ENCODE measurements around the gene HNF1A.
"Not testable (repeated sequence)": the region's sequence is repeated elsewhere in the genome, so short reads cannot be mapped to it uniquely, and the experiment has no call there.

Gene HNF1A

DNA sequence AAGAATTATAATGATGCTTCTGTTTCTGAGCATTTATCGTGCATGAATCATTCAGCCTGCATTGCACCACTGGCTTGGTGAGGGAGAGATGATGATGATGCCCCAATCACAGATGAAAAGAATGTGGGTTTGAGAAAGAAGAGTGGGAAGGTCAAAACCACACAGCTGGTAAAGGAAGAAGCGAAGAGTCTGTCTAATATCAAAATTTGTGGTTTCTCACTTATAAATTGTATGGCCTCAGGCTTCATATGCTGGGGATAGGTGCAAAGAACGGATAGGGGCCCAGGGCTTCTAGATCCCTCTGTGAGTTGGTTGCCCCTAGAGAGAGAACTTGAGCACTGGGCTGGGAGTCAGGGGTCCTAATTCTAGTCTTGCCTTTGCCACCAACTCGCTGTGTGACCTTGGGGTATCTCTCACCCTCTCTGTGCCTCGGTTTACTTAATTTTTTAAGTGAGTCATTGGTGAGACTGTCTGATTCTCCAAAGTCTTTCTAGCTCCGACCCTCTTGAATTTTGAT is 58.5 kb downstream of the HNF1A start:
- no peaks in the 10 kb centered on the region for H3K27me3 ChIP-seq (ENCODE audit: insufficient read depth, poor library complexity, severe bottlenecking)
- no peak overlapping the region for H3K4me3 ChIP-seq (replicated peaks; ENCODE audit: insufficient read depth, low read length)
- DNase-seq (ENCODE audit: low read depth in 1 of 2, low spot score in 1 of 2) = no peak
- H3K27ac ChIP-seq (replicated peaks) = no peak overlapping the region
- TF ChIP-seq SPI1 (IDR thresholded peaks at IDR 0.05; ENCODE audit: borderline replicate concordance, low read depth) (no peak), GABPA (IDR thresholded peaks at IDR 0.05; ENCODE audit: low read depth) (no peak), POLR2AphosphoS5 (IDR thresholded peaks at IDR 0.05; ENCODE audit: low read depth) (no peak)
- TF ChIP-seq, protein P1, sequence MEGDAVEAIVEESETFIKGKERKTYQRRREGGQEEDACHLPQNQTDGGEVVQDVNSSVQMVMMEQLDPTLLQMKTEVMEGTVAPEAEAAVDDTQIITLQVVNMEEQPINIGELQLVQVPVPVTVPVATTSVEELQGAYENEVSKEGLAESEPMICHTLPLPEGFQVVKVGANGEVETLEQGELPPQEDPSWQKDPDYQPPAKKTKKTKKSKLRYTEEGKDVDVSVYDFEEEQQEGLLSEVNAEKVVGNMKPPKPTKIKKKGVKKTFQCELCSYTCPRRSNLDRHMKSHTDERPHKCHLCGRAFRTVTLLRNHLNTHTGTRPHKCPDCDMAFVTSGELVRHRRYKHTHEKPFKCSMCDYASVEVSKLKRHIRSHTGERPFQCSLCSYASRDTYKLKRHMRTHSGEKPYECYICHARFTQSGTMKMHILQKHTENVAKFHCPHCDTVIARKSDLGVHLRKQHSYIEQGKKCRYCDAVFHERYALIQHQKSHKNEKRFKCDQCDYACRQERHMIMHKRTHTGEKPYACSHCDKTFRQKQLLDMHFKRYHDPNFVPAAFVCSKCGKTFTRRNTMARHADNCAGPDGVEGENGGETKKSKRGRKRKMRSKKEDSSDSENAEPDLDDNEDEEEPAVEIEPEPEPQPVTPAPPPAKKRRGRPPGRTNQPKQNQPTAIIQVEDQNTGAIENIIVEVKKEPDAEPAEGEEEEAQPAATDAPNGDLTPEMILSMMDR (IDR thresholded peaks at IDR 0.05; ENCODE audit: insufficient read depth, low read length) = no peak
- TF ChIP-seq, protein P2, sequence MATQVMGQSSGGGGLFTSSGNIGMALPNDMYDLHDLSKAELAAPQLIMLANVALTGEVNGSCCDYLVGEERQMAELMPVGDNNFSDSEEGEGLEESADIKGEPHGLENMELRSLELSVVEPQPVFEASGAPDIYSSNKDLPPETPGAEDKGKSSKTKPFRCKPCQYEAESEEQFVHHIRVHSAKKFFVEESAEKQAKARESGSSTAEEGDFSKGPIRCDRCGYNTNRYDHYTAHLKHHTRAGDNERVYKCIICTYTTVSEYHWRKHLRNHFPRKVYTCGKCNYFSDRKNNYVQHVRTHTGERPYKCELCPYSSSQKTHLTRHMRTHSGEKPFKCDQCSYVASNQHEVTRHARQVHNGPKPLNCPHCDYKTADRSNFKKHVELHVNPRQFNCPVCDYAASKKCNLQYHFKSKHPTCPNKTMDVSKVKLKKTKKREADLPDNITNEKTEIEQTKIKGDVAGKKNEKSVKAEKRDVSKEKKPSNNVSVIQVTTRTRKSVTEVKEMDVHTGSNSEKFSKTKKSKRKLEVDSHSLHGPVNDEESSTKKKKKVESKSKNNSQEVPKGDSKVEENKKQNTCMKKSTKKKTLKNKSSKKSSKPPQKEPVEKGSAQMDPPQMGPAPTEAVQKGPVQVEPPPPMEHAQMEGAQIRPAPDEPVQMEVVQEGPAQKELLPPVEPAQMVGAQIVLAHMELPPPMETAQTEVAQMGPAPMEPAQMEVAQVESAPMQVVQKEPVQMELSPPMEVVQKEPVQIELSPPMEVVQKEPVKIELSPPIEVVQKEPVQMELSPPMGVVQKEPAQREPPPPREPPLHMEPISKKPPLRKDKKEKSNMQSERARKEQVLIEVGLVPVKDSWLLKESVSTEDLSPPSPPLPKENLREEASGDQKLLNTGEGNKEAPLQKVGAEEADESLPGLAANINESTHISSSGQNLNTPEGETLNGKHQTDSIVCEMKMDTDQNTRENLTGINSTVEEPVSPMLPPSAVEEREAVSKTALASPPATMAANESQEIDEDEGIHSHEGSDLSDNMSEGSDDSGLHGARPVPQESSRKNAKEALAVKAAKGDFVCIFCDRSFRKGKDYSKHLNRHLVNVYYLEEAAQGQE (IDR thresholded peaks at IDR 0.05; ENCODE audit: insufficient replicate concordance, low read depth) = no peak

DNA sequence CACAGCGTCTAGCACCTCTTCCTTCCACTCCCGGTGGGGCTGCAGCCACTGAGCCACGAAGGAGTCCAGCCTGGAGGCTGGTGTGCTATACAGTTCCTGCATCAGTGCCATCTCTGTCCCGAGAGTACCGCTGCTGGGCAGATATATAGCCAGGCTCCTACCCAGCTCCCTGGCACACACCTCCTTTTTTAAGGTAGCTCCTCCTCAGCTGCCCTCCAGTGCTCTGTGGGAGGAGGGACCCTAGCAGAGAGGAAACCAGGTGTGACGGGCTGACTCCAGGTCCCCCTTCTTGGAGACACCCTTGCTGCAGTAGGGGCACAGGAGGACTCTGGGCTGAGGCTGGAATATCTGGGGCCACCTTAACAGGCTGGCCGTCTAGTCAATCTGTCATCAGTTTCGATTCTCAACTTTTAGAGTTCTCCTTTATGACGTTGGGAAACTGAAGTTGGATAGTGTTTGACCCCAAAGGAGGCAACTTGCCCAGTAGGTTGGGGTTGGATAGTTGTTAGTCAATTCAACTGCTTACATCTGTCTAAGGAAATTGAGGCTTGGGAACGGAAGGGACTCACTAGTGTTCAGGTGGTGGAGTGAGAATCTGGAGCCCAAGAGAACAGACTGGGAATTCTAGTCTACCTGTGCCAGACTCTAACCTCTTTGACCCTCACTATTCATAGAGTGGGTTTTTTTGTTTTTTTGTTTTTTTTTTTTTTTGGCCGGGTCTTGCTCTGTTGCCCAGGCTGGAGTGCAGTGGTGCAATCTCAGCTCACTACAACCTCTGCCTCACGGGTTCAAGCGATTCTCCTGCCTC is 60.7 kb downstream of the HNF1A start, which contains the start of gene OASL:
Gene OASL (minus strand): TSS at position 386 of the 808 bp plus-strand sequence. CDS start 275 bp downstream, at position 111.
- H3K27me3 ChIP-seq (ENCODE audit: insufficient read depth, poor library complexity, severe bottlenecking) = no peaks in the 10 kb centered on the region
- TF ChIP-seq POLR2AphosphoS5 (IDR thresholded peaks at IDR 0.05; ENCODE audit: low read depth) (no peak), GABPA (IDR thresholded peaks at IDR 0.05; ENCODE audit: low read depth) (no peak), SPI1 (IDR thresholded peaks at IDR 0.05; ENCODE audit: borderline replicate concordance, low read depth) (no peak)
- TF ChIP-seq, protein P2 (IDR thresholded peaks at IDR 0.05; ENCODE audit: insufficient replicate concordance, low read depth) = no peak
- TF ChIP-seq, protein P1 (IDR thresholded peaks at IDR 0.05; ENCODE audit: insufficient read depth, low read length) = no peak
- H3K4me3 ChIP-seq (replicated peaks; ENCODE audit: insufficient read depth, low read length) = peak within 1 kb of the TSS; percentile 45
- H3K27ac ChIP-seq (replicated peaks) = no peak within 1 kb of the TSS
- no peak for DNase-seq (ENCODE audit: low read depth in 1 of 2, low spot score in 1 of 2)

DNA sequence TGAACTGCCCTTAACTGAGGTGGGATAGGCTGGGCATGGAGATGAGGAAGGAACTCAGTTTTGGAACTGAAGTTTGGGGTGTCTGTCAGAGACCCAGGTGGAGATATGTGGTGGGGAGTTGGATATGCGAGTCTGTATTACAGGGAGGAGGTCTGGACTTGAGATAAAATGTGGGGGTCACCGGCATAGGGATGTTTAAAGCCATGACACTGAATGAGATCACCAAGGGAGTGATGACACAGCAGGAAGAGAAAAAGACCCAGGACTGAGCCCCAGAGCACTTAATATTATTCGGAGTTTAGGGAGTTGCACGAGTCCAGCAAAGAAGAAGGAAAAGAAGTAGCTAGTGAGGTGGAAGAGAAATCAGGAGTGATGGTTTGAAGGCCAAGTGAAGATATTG is 64.7 kb downstream of the HNF1A start:
- no peak for TF ChIP-seq SPI1 (IDR thresholded peaks at IDR 0.05; ENCODE audit: borderline replicate concordance, low read depth)
- no peak for DNase-seq (ENCODE audit: low read depth in 1 of 2, low spot score in 1 of 2)
- no peaks in the 10 kb centered on the region for H3K27me3 ChIP-seq (ENCODE audit: insufficient read depth, poor library complexity, severe bottlenecking)
- no peak overlapping the region for H3K4me3 ChIP-seq (replicated peaks; ENCODE audit: insufficient read depth, low read length)
- H3K27ac ChIP-seq (replicated peaks) = no peak overlapping the region

DNA sequence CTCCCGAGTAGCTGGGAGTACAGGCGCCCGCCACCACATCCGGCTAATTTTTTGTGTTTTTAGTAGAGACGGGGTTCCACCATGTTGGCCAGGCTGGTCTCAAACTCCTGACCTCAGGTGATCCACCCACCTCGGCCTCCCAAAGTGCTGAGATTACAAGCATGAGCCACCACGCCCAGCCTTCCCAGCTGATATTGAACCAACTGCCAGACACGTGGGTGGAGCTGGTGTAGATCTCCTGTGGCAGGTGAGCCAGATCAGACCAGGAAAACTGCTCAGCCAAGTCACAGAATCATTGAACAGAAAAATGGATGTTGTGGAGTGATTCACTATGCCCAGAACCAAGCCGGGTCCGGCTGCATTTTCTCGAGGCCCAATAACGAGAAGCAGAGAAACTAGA is 69.1 kb downstream of the HNF1A start:
- not testable (repeated sequence) for H3K4me3 ChIP-seq (replicated peaks; ENCODE audit: insufficient read depth, low read length); DNase-seq (ENCODE audit: low read depth in 1 of 2, low spot score in 1 of 2); H3K27ac ChIP-seq (replicated peaks); H3K27me3 ChIP-seq (ENCODE audit: insufficient read depth, poor library complexity, severe bottlenecking)

Data from HL-60 (cell line).